ENCODE measurements around the gene SPATA12. TPM values are rescaled to one million over a fixed set of nuclear protein-coding genes. Genes with fewer than 3 reads are reported as not detected.
"Not testable (repeated sequence)": the region's sequence is repeated elsewhere in the genome, so short reads cannot be mapped to it uniquely, and the experiment has no call there.

The SPATA12 gene
- total RNA-seq, 1 experiment from 2014 or later, result 0.11 TPM

- not testable (repeated sequence) for DNase-seq (ENCODE audit: low read depth)
Measured at GRCh38 chr3:57083266-57083995, 23.0 kb downstream of the SPATA12 start.

- DNase-seq (ENCODE audit: low read depth), result no peak
Measured at GRCh38 chr3:57085211-57085610, 24.7 kb downstream of the SPATA12 start.

- DNase-seq (ENCODE audit: low read depth), result no peak
Measured at GRCh38 chr3:57086201-57086600, 25.7 kb downstream of the SPATA12 start.

GRCh38 chr3:57087361-57088092 lies 27.1 kb downstream of the SPATA12 start:
- no peak for DNase-seq (ENCODE audit: low read depth)

GRCh38 chr3:57088503-57088902 lies 28.0 kb downstream of the SPATA12 start:
- DNase-seq (ENCODE audit: low read depth), result no peak

GRCh38 chr3:57089043-57089442 lies 28.6 kb downstream of the SPATA12 start:
- no peak for DNase-seq (ENCODE audit: low read depth)

- DNase-seq (ENCODE audit: low read depth), result peak; percentile 74
Measured at GRCh38 chr3:57091521-57092273, 31.2 kb downstream of the SPATA12 start.

- no peak for DNase-seq (ENCODE audit: low read depth)
Measured at GRCh38 chr3:57093489-57093888, 33.0 kb downstream of the SPATA12 start.

GRCh38 chr3:57093971-57094535 lies 33.6 kb downstream of the SPATA12 start:
- DNase-seq (ENCODE audit: low read depth), result no peak

GRCh38 chr3:57094575-57094974 lies 34.1 kb downstream of the SPATA12 start:
- peak; percentile 92 for DNase-seq (ENCODE audit: low read depth)

- no peak for DNase-seq (ENCODE audit: low read depth)
Measured at GRCh38 chr3:57095363-57095762, 34.9 kb downstream of the SPATA12 start.

GRCh38 chr3:57097536-57097935 lies 37.1 kb downstream of the SPATA12 start:
- DNase-seq (ENCODE audit: low read depth), result no peak

GRCh38 chr3:57098418-57099310 lies 38.2 kb downstream of the SPATA12 start:
- DNase-seq (ENCODE audit: low read depth), result no peak

- peak; percentile 75 for DNase-seq (ENCODE audit: low read depth)
Measured at GRCh38 chr3:57100046-57100695, 39.7 kb downstream of the SPATA12 start.

- DNase-seq (ENCODE audit: low read depth), result no peak
Measured at GRCh38 chr3:57105585-57105984, 45.1 kb downstream of the SPATA12 start.

- DNase-seq (ENCODE audit: low read depth), result no peak
Measured at GRCh38 chr3:57108684-57109083, 48.2 kb downstream of the SPATA12 start.

GRCh38 chr3:57109437-57110199 lies 49.2 kb downstream of the SPATA12 start:
- DNase-seq (ENCODE audit: low read depth), result no peak

- DNase-seq (ENCODE audit: low read depth), result no peak
Measured at GRCh38 chr3:57110214-57110613, 49.8 kb downstream of the SPATA12 start.

GRCh38 chr3:57110798-57111197 lies 50.3 kb downstream of the SPATA12 start:
- DNase-seq (ENCODE audit: low read depth), result no peak

- no peak for DNase-seq (ENCODE audit: low read depth)
Measured at GRCh38 chr3:57112206-57112605, 51.7 kb downstream of the SPATA12 start.

Measured in LHCN-M2 (cell line).